ENCODE data around the gene RPL38.

Gene RPL38

GRCh38 chr17:74210191-74211140 is 7.0 kb downstream of the RPL38 start:
- DNase-seq, result peak in 52 of 56 donors; percentile 24 to 84 (median 66)

- DNase-seq, result peak in 3 of 56 donors; percentile 50 to 62 (median 57)
Measured at GRCh38 chr17:74211141-74211911, 7.8 kb downstream of the RPL38 start.

GRCh38 chr17:74211912-74212208 is 8.4 kb downstream of the RPL38 start:
- DNase-seq, result peak in 9 of 56 donors; percentile 21 to 63 (median 57)

GRCh38 chr17:74212209-74212912 is 8.9 kb downstream of the RPL38 start:
- peak in 27 of 56 donors; percentile 5 to 63 (median 49) for DNase-seq

DNA sequence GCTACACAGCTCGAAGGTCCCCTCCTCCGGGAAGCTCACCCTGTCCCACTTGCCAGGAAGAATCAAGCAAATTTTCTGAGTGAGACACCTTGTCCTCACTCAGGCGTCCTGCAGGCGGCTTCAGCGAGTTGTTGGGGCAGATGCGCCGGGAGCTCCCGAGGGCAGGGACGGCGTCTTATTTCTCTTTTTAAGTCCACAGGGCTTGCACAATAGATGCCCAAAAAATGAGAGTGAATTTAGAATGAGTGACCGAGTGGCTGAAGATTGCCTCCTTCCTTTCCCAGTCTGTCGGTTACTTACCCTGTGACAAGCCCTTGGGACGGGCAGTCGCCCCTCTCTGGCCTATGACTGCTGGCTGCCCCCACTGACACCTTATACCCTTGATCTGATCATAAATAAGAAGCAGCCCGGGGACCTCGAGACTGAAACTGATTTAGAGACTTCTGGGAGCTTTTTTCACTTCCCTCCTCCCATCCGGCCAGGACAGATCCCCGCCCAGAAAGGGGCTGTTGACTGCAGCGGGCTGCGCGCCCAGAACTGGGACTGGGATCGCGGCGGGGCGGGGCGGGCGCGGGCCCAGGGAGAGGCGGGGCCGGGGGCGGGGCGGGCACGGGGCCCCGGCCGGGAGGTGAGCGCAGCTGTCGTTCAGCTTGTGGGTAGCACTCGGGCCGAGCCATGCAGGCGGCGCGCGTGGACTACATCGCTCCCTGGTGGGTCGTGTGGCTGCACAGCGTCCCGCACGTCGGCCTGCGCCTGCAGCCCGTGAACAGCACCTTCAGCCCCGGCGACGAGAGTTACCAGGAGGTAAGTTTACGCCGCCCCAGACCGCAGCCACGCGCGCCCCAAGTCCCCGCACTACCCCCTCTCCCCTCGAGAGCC is 9.7 kb downstream of the RPL38 start, which contains the start of gene TTYH2:
Gene TTYH2, plus strand, starts transcription at position 659 of the 879 bp plus-strand sequence. Its CDS starts 17 bp downstream, at position 676.
- DNase-seq, result peak in 55 of 56 donors; percentile 42 to 95 (median 89)

DNA sequence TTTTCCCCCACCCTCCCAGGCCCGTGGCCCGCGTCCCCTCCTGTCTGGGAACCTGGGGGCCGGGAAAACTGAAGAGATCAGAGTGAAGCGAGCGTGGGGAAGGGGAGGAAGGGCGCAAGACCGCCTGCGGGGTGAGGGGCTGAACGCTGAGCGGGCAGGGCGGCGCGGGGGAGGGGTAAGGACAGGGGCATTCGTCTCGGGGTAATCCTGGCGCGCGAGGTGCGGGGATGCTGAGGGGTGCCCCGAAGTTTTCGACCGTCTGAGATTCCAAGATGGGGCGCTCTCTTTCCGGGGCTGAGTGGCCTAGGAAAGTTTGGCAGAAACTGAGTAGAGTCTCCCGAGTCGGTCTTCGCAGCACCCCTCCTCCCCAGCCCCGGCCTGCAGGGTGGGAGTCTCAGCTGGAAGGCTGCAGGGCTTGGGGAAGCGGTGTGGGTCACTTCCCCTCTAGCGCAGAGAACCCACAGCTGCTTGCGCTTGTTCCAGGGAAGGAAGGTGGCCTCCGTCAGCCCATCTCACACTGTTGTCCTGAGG is 10.4 kb downstream of the RPL38 start:
- DNase-seq, result peak in 36 of 56 donors; percentile 8 to 69 (median 44)

- peak in 6 of 56 donors; percentile 6 to 47 (median 31) for DNase-seq
Measured at GRCh38 chr17:74214484-74215341, 11.2 kb downstream of the RPL38 start.

DNA sequence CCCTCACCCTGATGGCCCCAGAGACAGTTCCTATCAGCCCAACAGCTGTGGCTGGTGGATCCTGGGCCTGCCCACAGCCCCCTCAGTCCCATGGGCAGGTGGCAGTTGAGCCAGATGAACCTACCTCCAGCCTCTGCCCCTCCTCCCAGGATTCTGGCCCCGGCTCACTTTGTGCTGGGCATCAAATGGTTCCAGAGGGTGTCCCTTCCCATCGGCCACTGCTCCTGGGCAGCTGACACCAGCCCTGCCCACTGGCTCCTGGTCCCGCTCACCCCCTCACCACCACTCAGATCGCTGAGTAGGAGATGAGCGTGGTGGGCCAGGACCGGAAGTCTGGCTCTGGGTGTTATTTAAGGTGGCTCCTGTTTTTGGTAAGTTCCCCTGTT is 11.9 kb downstream of the RPL38 start:
- DNase-seq, result peak in 51 of 56 donors; percentile 8 to 81 (median 50)

- DNase-seq, result no peak
Measured at GRCh38 chr17:74216505-74216904, 13.0 kb downstream of the RPL38 start.

GRCh38 chr17:74217037-74217730 is 13.7 kb downstream of the RPL38 start:
- peak in 1 of 56 donors; percentile 20 for DNase-seq

- no peak for DNase-seq
Measured at GRCh38 chr17:74217888-74218287, 14.4 kb downstream of the RPL38 start.

- DNase-seq, result no peak
Measured at GRCh38 chr17:74218436-74218835, 15.0 kb downstream of the RPL38 start.

GRCh38 chr17:74219576-74220133 is 16.2 kb downstream of the RPL38 start:
- no peak for DNase-seq

DNA sequence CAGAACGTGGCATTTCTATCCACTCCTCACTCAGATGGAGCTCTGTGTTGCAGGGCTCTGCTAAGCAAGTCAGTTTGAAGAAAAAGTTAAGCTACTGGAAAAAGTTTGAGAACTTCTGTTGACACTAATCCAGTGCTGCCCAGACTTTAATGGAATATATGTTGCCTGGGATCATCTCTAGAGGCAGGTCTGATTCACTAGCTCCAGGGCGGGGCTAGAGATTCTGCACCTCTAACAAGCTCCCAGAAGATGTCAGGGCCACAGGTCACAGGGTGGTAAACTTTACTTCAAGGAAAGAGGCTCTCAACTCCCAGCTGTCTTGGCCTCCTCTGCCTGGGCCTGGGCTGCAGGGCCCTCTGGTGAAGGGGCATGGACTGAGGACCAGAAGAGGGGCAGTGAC is 16.7 kb downstream of the RPL38 start:
- no peak for DNase-seq

DNA sequence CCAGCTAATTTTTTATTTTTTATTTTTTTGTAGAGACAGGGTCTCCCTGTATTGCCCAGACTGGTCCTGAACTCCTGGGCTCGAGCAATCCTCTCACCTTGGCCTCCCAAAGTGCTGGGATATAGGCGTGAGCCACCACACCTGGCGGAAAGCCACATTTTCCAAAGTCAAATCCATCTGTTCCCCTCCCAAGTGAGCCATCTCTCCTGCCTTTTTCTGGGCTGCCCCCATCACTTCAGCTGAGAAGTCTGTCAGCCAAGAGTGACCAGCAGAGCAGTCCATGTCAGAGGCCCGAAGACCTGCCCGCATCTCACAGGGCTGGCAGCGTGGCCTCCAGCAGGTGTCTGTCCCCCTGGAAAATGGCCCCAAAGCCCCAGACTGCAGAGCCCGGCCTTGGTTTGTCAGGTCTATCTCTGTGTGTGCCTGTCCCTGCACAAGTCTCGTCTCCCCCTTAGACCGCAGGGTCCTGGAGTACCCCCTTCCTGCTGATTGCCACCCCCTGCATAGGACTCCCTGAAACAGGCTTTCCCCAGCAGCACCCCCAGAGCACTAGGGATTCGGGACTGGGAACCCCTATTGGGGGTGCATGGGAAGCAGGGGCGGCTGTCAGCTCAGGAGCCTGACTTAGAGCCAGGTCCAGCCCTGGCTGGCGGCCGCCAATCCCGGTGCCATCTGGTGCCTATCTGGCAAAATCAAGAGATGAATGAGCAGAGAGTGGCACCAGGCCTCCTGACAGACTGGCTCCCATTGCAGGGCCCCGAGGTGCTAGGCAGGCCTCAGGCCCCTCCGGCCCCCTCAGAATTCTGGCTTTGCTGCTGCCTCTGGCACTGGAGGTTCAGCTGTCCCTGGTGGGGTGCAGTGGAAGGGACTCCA is 17.7 kb downstream of the RPL38 start:
- no peak for DNase-seq

- DNase-seq, result no peak
Measured at GRCh38 chr17:74222399-74222798, 18.9 kb downstream of the RPL38 start.

- DNase-seq, result no peak
Measured at GRCh38 chr17:74223901-74224300, 20.4 kb downstream of the RPL38 start.

Data from nucleus accumbens (tissue), 56 donors.